OCI-LY1 (cell line): Measurements from ENCODE around the gene NRSN2.
"Not testable (repeated sequence)": the region's sequence is repeated elsewhere in the genome, so short reads cannot be mapped to it uniquely, and the experiment has no call there.

Experiments used
- H2AFZ ChIP-seq: fragments of 200-600 bp; sonication (generic), shearing (Covaris generic); 2 replicates; pipeline ENCODE4 v1.6.0; 2014; ENCODE audit warnings: antibody characterized with exemption, mild to moderate bottlenecking, low read length
- H3F3A ChIP-seq: fragments of 200-600 bp; sonication (generic), shearing (Covaris generic); 2 replicates; pipeline ENCODE4 v1.6.0; 2014; ENCODE audit warnings: mild to moderate bottlenecking, antibody characterized with exemption, low read length, moderate library complexity; ENCODE audit not compliant: insufficient read depth
- H3K27ac ChIP-seq: fragments of 200-600 bp; sonication (generic); 2 replicates; pipeline ENCODE4 v1.5.1; 2014; ENCODE audit warnings: low read length, mixed run types, mild to moderate bottlenecking, low read depth; ENCODE audit not compliant: poor library complexity, severe bottlenecking
- H3K27me3 ChIP-seq: fragments of 200-600 bp; sonication (generic); 2 replicates; pipeline ENCODE4 v1.6.0; 2014; ENCODE audit warnings: antibody characterized with exemption, mild to moderate bottlenecking, low read length, moderate library complexity; ENCODE audit not compliant: insufficient read depth
- H3K36me3 ChIP-seq: fragments of 200-600 bp; sonication (generic); 2 replicates; pipeline ENCODE4 v1.6.1; 2014; ENCODE audit warnings: mild to moderate bottlenecking, antibody characterized with exemption, low read length, moderate library complexity, mixed read lengths; ENCODE audit not compliant: insufficient read depth
- H3K4me1 ChIP-seq: fragments of 200-600 bp; sonication (generic); 2 replicates; pipeline ENCODE4 v1.5.1; 2014; ENCODE audit warnings: mild to moderate bottlenecking, low read length, moderate library complexity; ENCODE audit not compliant: insufficient read depth, severe bottlenecking
- H3K4me2 ChIP-seq: fragments of 200-600 bp; sonication (generic), shearing (Covaris generic); 2 replicates; pipeline ENCODE4 v1.6.1; 2014; ENCODE audit warnings: low read length
- H3K4me3 ChIP-seq: fragments of 200-600 bp; sonication (generic); 2 replicates; pipeline ENCODE4 v1.5.1; 2014; ENCODE audit warnings: low read length, low read depth, mild to moderate bottlenecking, mixed read lengths; ENCODE audit not compliant: poor library complexity, severe bottlenecking
- H3K79me2 ChIP-seq: fragments of 200-600 bp; shearing (Covaris generic); 2 replicates; pipeline ENCODE4 v1.6.1; 2016; ENCODE audit warnings: mixed run types, low read length, mixed read lengths; ENCODE audit not compliant: insufficient read depth
- H3K9ac ChIP-seq: fragments of 200-600 bp; sonication (generic), shearing (Covaris generic); 2 replicates; pipeline ENCODE4 v1.6.1; 2014; ENCODE audit warnings: mild to moderate bottlenecking, low read length, mixed read lengths
- H3K9me2 ChIP-seq: fragments of 200-600 bp; sonication (generic), shearing (Covaris generic); 2 replicates; pipeline ENCODE4 v1.6.1; 2014; ENCODE audit warnings: low read depth, mild to moderate bottlenecking, low read length, mixed read lengths
- H3K9me3 ChIP-seq: fragments of 200-600 bp; shearing (Covaris generic); 2 replicates; pipeline ENCODE4 v1.6.1; 2014; ENCODE audit warnings: low read length, mixed read lengths
- H4K20me1 ChIP-seq: fragments of 200-600 bp; sonication (generic), shearing (Covaris generic); 2 replicates; pipeline ENCODE4 v1.6.0; 2016; ENCODE audit warnings: mild to moderate bottlenecking, low read length; ENCODE audit not compliant: insufficient read depth
- CTCF ChIP-seq: fragments of 200-600 bp; sonication (generic), shearing (Covaris generic); IDR thresholded peaks from 2 replicates; pipeline ENCODE4 v1.5.1; 2017; ENCODE audit warnings: mild to moderate bottlenecking, antibody characterized with exemption, low read length, moderate library complexity, mixed read lengths
- EZH2 ChIP-seq: fragments of 200-600 bp; sonication (generic), shearing (Covaris generic); IDR thresholded peaks from 2 replicates; pipeline ENCODE4 v1.8.0; 2017; ENCODE audit warnings: borderline replicate concordance, mixed run types, mild to moderate bottlenecking, antibody characterized with exemption, low read length, moderate library complexity, mixed read lengths

The NRSN2 gene

GRCh38 chr20:383889-384288 lies 37.0 kb downstream of the NRSN2 start:
- Histone ChIP-seq H3K4me2 (no peak overlapping the region), H3K27ac (no peak overlapping the region), H4K20me1 (no peaks in the 10 kb centered on the region), H3K9me3 (no peaks in the 10 kb centered on the region), H3K4me1 (peaks cover 7% of the 10 kb centered on the region), H3K27me3 (no peaks in the 10 kb centered on the region), H3K79me2 (peaks cover 4% of the 10 kb centered on the region; the same call in 1 of the 2 replicates), H3K36me3 (peaks cover 26% of the 10 kb centered on the region), H3F3A (0 out of 2 replicates have a peak, but pooled peaks cover 3% of the 10 kb centered on the region), H3K9ac (no peak overlapping the region), H2AFZ (no peak overlapping the region), H3K9me2 (no peaks in the 10 kb centered on the region), H3K4me3 (no peak overlapping the region)
- TF ChIP-seq EZH2 (no peak), CTCF (no peak)

- no peak overlapping the region for H3K27ac ChIP-seq
- H3K4me3 ChIP-seq: no peak overlapping the region
- H3K4me2 ChIP-seq: no peak overlapping the region
- no peaks in the 10 kb centered on the region for H4K20me1 ChIP-seq
- H3K9ac ChIP-seq: no peak overlapping the region
- H3F3A ChIP-seq: 0 out of 2 replicates have a peak, but pooled peaks cover 3% of the 10 kb centered on the region
- H3K9me2 ChIP-seq: no peaks in the 10 kb centered on the region
- TF ChIP-seq CTCF (no peak), EZH2 (no peak)
- H3K27me3 ChIP-seq: no peaks in the 10 kb centered on the region
- H3K4me1 ChIP-seq: peaks cover 7% of the 10 kb centered on the region
- H3K9me3 ChIP-seq: no peaks in the 10 kb centered on the region
- H2AFZ ChIP-seq: no peak overlapping the region
- peaks cover 4% of the 10 kb centered on the region; the same call in 1 of the 2 replicates for H3K79me2 ChIP-seq
- H3K36me3 ChIP-seq: peaks cover 35% of the 10 kb centered on the region
Observed at GRCh38 chr20:384723-385122, 37.8 kb downstream of the NRSN2 start.

GRCh38 chr20:385448-385847 lies 38.5 kb downstream of the NRSN2 start:
- Histone ChIP-seq H2AFZ (no peak overlapping the region), H3K79me2 (peaks cover 4% of the 10 kb centered on the region; the same call in 1 of the 2 replicates), H4K20me1 (no peaks in the 10 kb centered on the region), H3K36me3 (peaks cover 40% of the 10 kb centered on the region), H3K27ac (no peak overlapping the region), H3K4me2 (no peak overlapping the region), H3K9ac (no peak overlapping the region), H3K4me1 (peaks cover 7% of the 10 kb centered on the region), H3K9me2 (no peaks in the 10 kb centered on the region), H3F3A (0 out of 2 replicates have a peak, but pooled peaks cover 3% of the 10 kb centered on the region), H3K9me3 (no peaks in the 10 kb centered on the region), H3K4me3 (no peak overlapping the region), H3K27me3 (no peaks in the 10 kb centered on the region)
- TF ChIP-seq EZH2 (no peak), CTCF (no peak)

- H3K79me2 ChIP-seq, H3K9ac ChIP-seq, H3K4me3 ChIP-seq, H3F3A ChIP-seq, H3K27me3 ChIP-seq, H3K4me1 ChIP-seq, H2AFZ ChIP-seq, H3K9me3 ChIP-seq, H3K4me2 ChIP-seq, H3K27ac ChIP-seq, H3K9me2 ChIP-seq, H4K20me1 ChIP-seq: not testable (repeated sequence)
- peaks cover 50% of the 10 kb centered on the region for H3K36me3 ChIP-seq
Observed at GRCh38 chr20:386634-387033, 39.7 kb downstream of the NRSN2 start.
